ENCODE measurements around the gene CCDC61.

The CCDC61 gene

GRCh38 chr19:45968626-45969025 lies 26.6 kb upstream of the CCDC61 start:
- Mint-ChIP-seq H3K9me3 (no peaks in the 10 kb centered on the region), H3K27me3 (peaks cover 41% of the 10 kb centered on the region), H3K4me3 (no peak overlapping the region), H3K36me3 (no peaks in the 10 kb centered on the region), H3K27ac (no peak overlapping the region), H3K4me1 (peaks cover 14% of the 10 kb centered on the region)
- ATAC-seq (ENCODE audit: low read depth) (no peak), DNase-seq (ENCODE audit: low spot score in 2 of 2) (no peak)

GRCh38 chr19:45969676-45970075 lies 25.6 kb upstream of the CCDC61 start:
- H3K4me1 Mint-ChIP-seq = peaks cover 14% of the 10 kb centered on the region
- no peak overlapping the region for H3K4me3 Mint-ChIP-seq
- H3K27ac Mint-ChIP-seq = no peak overlapping the region
- peaks cover 38% of the 10 kb centered on the region for H3K27me3 Mint-ChIP-seq
- H3K9me3 Mint-ChIP-seq = no peaks in the 10 kb centered on the region
- DNase-seq (ENCODE audit: low spot score in 2 of 2) = no peak
- peaks cover 1% of the 10 kb centered on the region for H3K36me3 Mint-ChIP-seq
- ATAC-seq (ENCODE audit: low read depth) = no peak

GRCh38 chr19:45971260-45971902 lies 23.9 kb upstream of the CCDC61 start:
- Mint-ChIP-seq H3K9me3 (no peaks in the 10 kb centered on the region), H3K27ac (peak overlapping the region; percentile 87), H3K36me3 (peaks cover 1% of the 10 kb centered on the region), H3K4me3 (peak overlapping the region; percentile 12), H3K4me1 (peaks cover 19% of the 10 kb centered on the region), H3K27me3 (peaks cover 44% of the 10 kb centered on the region)
- ATAC-seq (ENCODE audit: low read depth) (no peak), DNase-seq (ENCODE audit: low spot score in 2 of 2) (no peak)

- H3K4me3 Mint-ChIP-seq = peak overlapping the region; percentile 12
- peak overlapping the region; percentile 40 for H3K27ac Mint-ChIP-seq
- H3K9me3 Mint-ChIP-seq = no peaks in the 10 kb centered on the region
- peak; percentile 90 for ATAC-seq (ENCODE audit: low read depth)
- peaks cover 1% of the 10 kb centered on the region for H3K36me3 Mint-ChIP-seq
- peaks cover 47% of the 10 kb centered on the region for H3K27me3 Mint-ChIP-seq
- H3K4me1 Mint-ChIP-seq = peaks cover 19% of the 10 kb centered on the region
- DNase-seq (ENCODE audit: low spot score in 2 of 2) = peak; percentile 53 to 69
These were observed 23.0 kb upstream of the CCDC61 start for GRCh38 chr19:45972081-45972946.

- H3K4me1 Mint-ChIP-seq = peaks cover 19% of the 10 kb centered on the region
These were observed 22.2 kb upstream of the CCDC61 start for GRCh38 chr19:45972947-45973540.

GRCh38 chr19:45973553-45974338 lies 21.5 kb upstream of the CCDC61 start, which contains the start of gene NOVA2:
Gene NOVA2 (minus strand): TSS chr19:45973865. CDS start chr19:45973351, 514 bp downstream.
- Mint-ChIP-seq H3K27ac (peak within 1 kb of the TSS; percentile 40), H3K9me3 (no peaks in the 10 kb centered on the region), H3K4me3 (peak within 1 kb of the TSS; percentile 49), H3K27me3 (peaks cover 42% of the 10 kb centered on the region), H3K36me3 (peaks cover 1% of the 10 kb centered on the region), H3K4me1 (peaks cover 19% of the 10 kb centered on the region)
- ATAC-seq (ENCODE audit: low read depth) (no peak), DNase-seq (ENCODE audit: low spot score in 2 of 2) (no peak)

More at GRCh38 chr19:45972947-45973540, 22.2 kb upstream of the CCDC61 start:
- H3K36me3 Mint-ChIP-seq = peaks cover 1% of the 10 kb centered on the region
- DNase-seq (ENCODE audit: low spot score in 2 of 2) = peak in 1 of 2 donors; percentile 26
- no peaks in the 10 kb centered on the region for H3K9me3 Mint-ChIP-seq
- ATAC-seq (ENCODE audit: low read depth) = no peak
- no peak overlapping the region for H3K4me3 Mint-ChIP-seq
- peak overlapping the region; percentile 40 for H3K27ac Mint-ChIP-seq
- H3K27me3 Mint-ChIP-seq = peaks cover 44% of the 10 kb centered on the region

- H3K4me3 Mint-ChIP-seq = no peak overlapping the region
- DNase-seq (ENCODE audit: low spot score in 2 of 2) = no peak
- peaks cover 19% of the 10 kb centered on the region for H3K4me1 Mint-ChIP-seq
- H3K9me3 Mint-ChIP-seq = no peaks in the 10 kb centered on the region
- H3K27ac Mint-ChIP-seq = no peak overlapping the region
- H3K36me3 Mint-ChIP-seq = peaks cover 1% of the 10 kb centered on the region
- ATAC-seq (ENCODE audit: low read depth) = no peak
- H3K27me3 Mint-ChIP-seq = peaks cover 43% of the 10 kb centered on the region
These were observed 19.8 kb upstream of the CCDC61 start for GRCh38 chr19:45975306-45976070.

GRCh38 chr19:45976178-45976577 lies 19.1 kb upstream of the CCDC61 start:
- H3K4me3 Mint-ChIP-seq = no peak overlapping the region

GRCh38 chr19:45978156-45978555 lies 17.1 kb upstream of the CCDC61 start:
- Mint-ChIP-seq H3K27ac (no peak overlapping the region), H3K36me3 (peaks cover 1% of the 10 kb centered on the region), H3K4me3 (no peak overlapping the region), H3K4me1 (peaks cover 6% of the 10 kb centered on the region), H3K27me3 (peaks cover 37% of the 10 kb centered on the region), H3K9me3 (no peaks in the 10 kb centered on the region)
- DNase-seq (ENCODE audit: low spot score in 2 of 2) (no peak), ATAC-seq (ENCODE audit: low read depth) (no peak)

More at GRCh38 chr19:45976178-45976577, 19.1 kb upstream of the CCDC61 start:
- peaks cover 17% of the 10 kb centered on the region for H3K4me1 Mint-ChIP-seq
- DNase-seq (ENCODE audit: low spot score in 2 of 2) (no peak), ATAC-seq (ENCODE audit: low read depth) (no peak)
- H3K27me3 Mint-ChIP-seq = peaks cover 42% of the 10 kb centered on the region
- H3K9me3 Mint-ChIP-seq = no peaks in the 10 kb centered on the region
- peaks cover 1% of the 10 kb centered on the region for H3K36me3 Mint-ChIP-seq
- H3K27ac Mint-ChIP-seq = no peak overlapping the region

GRCh38 chr19:45981350-45981749 lies 13.9 kb upstream of the CCDC61 start:
- ATAC-seq (ENCODE audit: low read depth) (no peak), DNase-seq (ENCODE audit: low spot score in 2 of 2) (no peak)
- Mint-ChIP-seq H3K27ac (no peak overlapping the region), H3K27me3 (peaks cover 29% of the 10 kb centered on the region), H3K4me1 (no peaks in the 10 kb centered on the region), H3K36me3 (peaks cover 2% of the 10 kb centered on the region), H3K4me3 (no peak overlapping the region), H3K9me3 (peaks cover 3% of the 10 kb centered on the region)

- H3K36me3 Mint-ChIP-seq = peaks cover 5% of the 10 kb centered on the region
- peaks cover 24% of the 10 kb centered on the region for H3K27me3 Mint-ChIP-seq
- H3K4me1 Mint-ChIP-seq = no peaks in the 10 kb centered on the region
- peaks cover 3% of the 10 kb centered on the region for H3K9me3 Mint-ChIP-seq
- ATAC-seq (ENCODE audit: low read depth) = no peak
- DNase-seq (ENCODE audit: low spot score in 2 of 2) = no peak
- no peak overlapping the region for H3K27ac Mint-ChIP-seq
- H3K4me3 Mint-ChIP-seq = no peak overlapping the region
These were observed 9.9 kb upstream of the CCDC61 start for GRCh38 chr19:45985321-45985720.

GRCh38 chr19:45990113-45990728 lies 5.0 kb upstream of the CCDC61 start:
- ATAC-seq (ENCODE audit: low read depth) (no peak), DNase-seq (ENCODE audit: low spot score in 2 of 2) (no peak)
- no peak overlapping the region for H3K4me3 Mint-ChIP-seq
- H3K9me3 Mint-ChIP-seq = no peaks in the 10 kb centered on the region
- H3K36me3 Mint-ChIP-seq = peaks cover 2% of the 10 kb centered on the region
- H3K4me1 Mint-ChIP-seq = no peaks in the 10 kb centered on the region
- no peak overlapping the region for H3K27ac Mint-ChIP-seq
- H3K27me3 Mint-ChIP-seq = peaks cover 12% of the 10 kb centered on the region

Measured in memory B cell (primary cell).